Measurements from ENCODE around the gene RNF14.

The RNF14 gene

DNA sequence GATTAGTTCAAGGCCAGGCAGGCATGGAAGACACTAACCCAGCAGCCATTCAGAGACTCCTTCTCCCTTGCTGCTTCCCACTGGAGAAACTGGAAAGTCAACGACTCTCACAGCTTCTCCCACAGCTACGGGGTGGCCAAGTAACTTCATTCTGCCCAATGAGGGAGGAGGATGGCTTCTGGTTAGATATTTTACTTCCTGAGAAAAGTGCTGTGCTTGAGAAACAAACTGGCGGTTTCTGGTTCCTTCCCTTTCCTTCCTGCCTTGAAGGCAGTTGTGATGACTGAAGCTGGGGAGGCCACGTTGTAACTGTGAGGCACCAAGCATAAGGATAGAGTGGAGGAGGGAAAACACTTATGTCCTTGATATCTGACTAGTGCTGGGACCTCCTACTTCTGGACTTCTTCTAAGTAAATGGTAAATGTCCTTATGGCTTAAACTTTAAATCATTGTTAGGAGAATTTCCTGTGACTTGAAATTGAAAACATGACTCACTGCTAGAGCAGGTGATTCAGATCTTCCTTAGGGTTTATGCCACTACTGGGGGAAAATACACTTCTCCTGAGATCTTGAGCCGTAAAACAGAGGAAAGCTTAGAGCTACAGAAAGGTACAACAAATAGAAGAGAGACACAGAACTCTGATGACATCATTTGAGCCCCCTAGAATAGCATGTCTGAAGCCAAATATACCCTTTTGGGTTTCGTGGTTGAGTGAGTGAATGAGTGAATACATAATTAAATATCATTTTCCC, 47.1 kb downstream of the RNF14 start:
- Histone ChIP-seq H4K91ac (ENCODE audit: low read depth, low read length, poor library complexity) (no peak overlapping the region), H2AK5ac (ENCODE audit: low read depth, low read length) (no peak overlapping the region), H3K9ac (ENCODE audit: low read depth, low read length, poor library complexity) (no peak overlapping the region), H3K9me3 (replicated peaks in 1 of 2; ENCODE audit: control insufficient read depth in 2 of 2, insufficient read depth in 1 of 2, low read depth in 1 of 2, low read length in 2 of 2) (peaks cover 0 to 3% of the 10 kb centered on the region in 2 donors), H3K27ac (replicated peaks; ENCODE audit: low read length) (no peak overlapping the region), H3K23ac (ENCODE audit: low read depth, low read length, poor library complexity) (no peak overlapping the region), H2AFZ (ENCODE audit: low read length) (peak overlapping the region; percentile 51), H3K14ac (ENCODE audit: low read length) (no peak overlapping the region), H3K36me3 (replicated peaks in 1 of 2; ENCODE audit: control insufficient read depth in 2 of 2, insufficient read depth in 2 of 2, low read length in 2 of 2) (peaks cover 0 to 2% of the 10 kb centered on the region in 2 donors), H3K27me3 (ENCODE audit: control insufficient read depth in 3 of 3, insufficient read depth in 3 of 3, low read depth in 1 of 3, low read length in 3 of 3) (no peaks in the 10 kb centered on the region), H3K4ac (ENCODE audit: low read length) (no peak overlapping the region), H4K8ac (ENCODE audit: low read depth, low read length) (no peak overlapping the region), H2BK120ac (ENCODE audit: low read depth, low read length) (no peak overlapping the region), H3K4me1 (ENCODE audit: control insufficient read depth in 2 of 2, insufficient read depth in 1 of 2, low read depth in 1 of 2, low read length in 2 of 2) (peaks cover 0 to 7% of the 10 kb centered on the region in 2 donors), H3K18ac (ENCODE audit: low read length) (no peak overlapping the region), H2BK5ac (ENCODE audit: low read length) (no peak overlapping the region), H2BK12ac (ENCODE audit: low read length) (no peak overlapping the region), H3K4me2 (ENCODE audit: insufficient read depth, low read length, poor library complexity, severe bottlenecking) (no peak overlapping the region), H3K4me3 (ENCODE audit: low read length in 2 of 2) (no peak overlapping the region), H3K79me1 (ENCODE audit: low read depth, low read length) (no peaks in the 10 kb centered on the region), H2BK15ac (ENCODE audit: low read length) (peak overlapping the region; percentile 41)
- DNase-seq (ENCODE audit: low spot score) = no peak
- WGBS, 2 donors (ENCODE audit: extremely low coverage in 2 of 2, insufficient read length in 2 of 2, insufficient replicate concordance in 1 of 2) = no CpG with 5 or more reads among the region's 6 CpGs

DNA sequence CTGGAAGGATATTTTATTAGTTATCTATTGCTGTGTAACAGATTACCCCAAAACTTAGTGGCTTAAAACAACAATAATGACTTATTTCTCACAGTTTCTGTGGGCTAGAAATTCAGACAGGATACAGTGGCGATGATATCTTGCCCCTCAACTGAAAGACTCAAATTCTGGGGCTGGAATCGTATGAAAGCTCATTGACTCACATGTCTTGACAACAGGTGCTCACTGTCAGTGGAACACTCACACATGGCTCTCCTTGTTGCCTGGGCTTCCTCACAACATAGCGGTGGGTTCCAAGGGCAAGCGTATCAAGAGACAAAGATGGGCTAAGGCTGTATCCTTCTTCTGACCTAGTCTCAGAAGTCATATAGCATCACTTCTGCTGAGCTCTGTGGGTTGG, 47.7 kb downstream of the RNF14 start:
- Histone ChIP-seq H2AFZ (ENCODE audit: low read length) (no peak overlapping the region), H3K36me3 (replicated peaks in 1 of 2; ENCODE audit: control insufficient read depth in 2 of 2, insufficient read depth in 2 of 2, low read length in 2 of 2) (peaks cover 0 to under 1% of the 10 kb centered on the region in 2 donors), H3K18ac (ENCODE audit: low read length) (no peak overlapping the region), H3K4me3 (ENCODE audit: low read length in 2 of 2) (no peak overlapping the region), H2BK15ac (ENCODE audit: low read length) (no peak overlapping the region), H2BK120ac (ENCODE audit: low read depth, low read length) (no peak overlapping the region), H3K23ac (ENCODE audit: low read depth, low read length, poor library complexity) (no peak overlapping the region), H3K27me3 (ENCODE audit: control insufficient read depth in 3 of 3, insufficient read depth in 3 of 3, low read depth in 1 of 3, low read length in 3 of 3) (no peaks in the 10 kb centered on the region), H3K14ac (ENCODE audit: low read length) (no peak overlapping the region), H4K91ac (ENCODE audit: low read depth, low read length, poor library complexity) (no peak overlapping the region), H3K9me3 (replicated peaks in 1 of 2; ENCODE audit: control insufficient read depth in 2 of 2, insufficient read depth in 1 of 2, low read depth in 1 of 2, low read length in 2 of 2) (peaks cover 0 to 3% of the 10 kb centered on the region in 2 donors), H3K27ac (replicated peaks; ENCODE audit: low read length) (no peak overlapping the region), H2BK5ac (ENCODE audit: low read length) (no peak overlapping the region), H2BK12ac (ENCODE audit: low read length) (no peak overlapping the region), H3K79me1 (ENCODE audit: low read depth, low read length) (no peaks in the 10 kb centered on the region), H3K4me2 (ENCODE audit: insufficient read depth, low read length, poor library complexity, severe bottlenecking) (no peak overlapping the region), H4K8ac (ENCODE audit: low read depth, low read length) (no peak overlapping the region), H3K9ac (ENCODE audit: low read depth, low read length, poor library complexity) (no peak overlapping the region), H3K4ac (ENCODE audit: low read length) (no peak overlapping the region), H2AK5ac (ENCODE audit: low read depth, low read length) (no peak overlapping the region), H3K4me1 (ENCODE audit: control insufficient read depth in 2 of 2, insufficient read depth in 1 of 2, low read depth in 1 of 2, low read length in 2 of 2) (peaks cover 0 to 7% of the 10 kb centered on the region in 2 donors)
- DNase-seq (ENCODE audit: low spot score) = no peak
- no CpG with 5 or more reads among the region's 4 CpGs for WGBS, 2 donors (ENCODE audit: extremely low coverage in 2 of 2, insufficient read length in 2 of 2, insufficient replicate concordance in 1 of 2)

DNA sequence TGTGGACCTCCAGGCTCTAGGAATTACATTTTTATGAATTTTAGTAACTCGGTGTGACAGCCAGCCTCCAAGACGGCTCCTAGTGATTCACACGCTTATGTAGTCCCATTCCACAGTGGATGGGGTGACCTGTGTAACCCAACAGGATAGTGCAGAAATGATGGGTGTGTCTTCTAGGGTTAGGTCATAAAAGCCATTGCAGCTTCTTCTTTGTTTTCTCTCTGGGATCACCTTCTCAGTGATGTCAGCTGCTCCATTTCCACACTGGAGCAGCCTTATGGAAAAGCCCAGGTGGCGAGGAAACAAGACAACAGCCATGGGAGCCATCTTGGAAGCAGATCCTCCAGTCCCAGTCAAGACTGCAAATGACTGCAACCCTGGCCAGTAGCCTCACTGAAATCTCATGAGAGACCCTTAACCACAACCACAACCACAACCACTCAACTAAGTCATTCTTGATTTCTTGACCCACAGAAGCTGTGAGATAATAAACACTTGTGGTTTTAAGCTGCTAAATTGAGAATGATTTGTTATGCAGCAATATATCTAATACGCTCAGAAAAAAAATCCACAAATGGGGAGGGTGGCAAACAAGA, 49.0 kb downstream of the RNF14 start:
- H3K4me3 ChIP-seq (ENCODE audit: low read length in 2 of 2) = no peak overlapping the region

DNA sequence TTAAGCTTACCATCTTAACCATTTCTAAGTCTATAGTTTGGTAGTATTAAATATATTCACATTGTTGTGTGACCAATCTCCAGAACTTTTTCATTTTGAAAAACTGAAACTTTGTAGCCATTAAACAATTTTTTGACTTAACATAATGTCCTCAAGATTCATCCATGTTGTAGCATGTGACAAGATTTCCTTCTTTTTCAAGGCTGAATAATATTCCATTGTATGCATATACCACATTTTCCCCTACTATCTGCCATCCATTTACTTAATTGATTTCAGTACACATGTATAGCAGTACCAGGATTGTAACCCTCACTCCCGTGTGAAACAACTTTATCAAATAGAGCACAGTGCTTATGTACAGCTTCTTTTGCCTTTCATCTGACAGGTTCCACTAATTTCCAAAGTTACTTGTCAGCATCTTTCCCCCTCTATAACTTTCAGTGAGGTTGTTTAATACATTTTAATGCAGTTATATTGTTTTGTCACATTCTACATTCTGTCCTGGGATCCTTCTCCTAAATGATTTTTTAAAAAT, 51.3 kb downstream of the RNF14 start:
- Histone ChIP-seq H3K36me3 (replicated peaks in 1 of 2; ENCODE audit: control insufficient read depth in 2 of 2, insufficient read depth in 2 of 2, low read length in 2 of 2) (no peaks in the 10 kb centered on the region), H2BK15ac (ENCODE audit: low read length) (no peak overlapping the region), H3K9ac (ENCODE audit: low read depth, low read length, poor library complexity) (no peak overlapping the region), H3K4ac (ENCODE audit: low read length) (no peak overlapping the region), H3K79me1 (ENCODE audit: low read depth, low read length) (no peaks in the 10 kb centered on the region), H3K14ac (ENCODE audit: low read length) (no peak overlapping the region), H3K9me3 (replicated peaks in 1 of 2; ENCODE audit: control insufficient read depth in 2 of 2, insufficient read depth in 1 of 2, low read depth in 1 of 2, low read length in 2 of 2) (peaks cover 0 to 3% of the 10 kb centered on the region in 2 donors), H3K27ac (replicated peaks; ENCODE audit: low read length) (no peak overlapping the region), H3K23ac (ENCODE audit: low read depth, low read length, poor library complexity) (no peak overlapping the region), H3K27me3 (ENCODE audit: control insufficient read depth in 3 of 3, insufficient read depth in 3 of 3, low read depth in 1 of 3, low read length in 3 of 3) (no peaks in the 10 kb centered on the region), H3K4me3 (ENCODE audit: low read length in 2 of 2) (no peak overlapping the region), H2AK5ac (ENCODE audit: low read depth, low read length) (no peak overlapping the region), H2AFZ (ENCODE audit: low read length) (no peak overlapping the region), H2BK120ac (ENCODE audit: low read depth, low read length) (no peak overlapping the region), H3K18ac (ENCODE audit: low read length) (no peak overlapping the region), H4K91ac (ENCODE audit: low read depth, low read length, poor library complexity) (no peak overlapping the region), H2BK5ac (ENCODE audit: low read length) (no peak overlapping the region), H4K8ac (ENCODE audit: low read depth, low read length) (no peak overlapping the region), H3K4me2 (ENCODE audit: insufficient read depth, low read length, poor library complexity, severe bottlenecking) (no peak overlapping the region), H3K4me1 (ENCODE audit: control insufficient read depth in 2 of 2, insufficient read depth in 1 of 2, low read depth in 1 of 2, low read length in 2 of 2) (no peaks in the 10 kb centered on the region), H2BK12ac (ENCODE audit: low read length) (no peak overlapping the region)
- no CpG with 5 or more reads among the region's 1 CpG for WGBS, 2 donors (ENCODE audit: extremely low coverage in 2 of 2, insufficient read length in 2 of 2, insufficient replicate concordance in 1 of 2)
- DNase-seq (ENCODE audit: low spot score) = no peak

More for the DNA sequence above, 49.0 kb downstream of the RNF14 start:
- no peaks in the 10 kb centered on the region for H3K4me1 ChIP-seq (ENCODE audit: control insufficient read depth in 2 of 2, insufficient read depth in 1 of 2, low read depth in 1 of 2, low read length in 2 of 2)
- H4K91ac ChIP-seq (ENCODE audit: low read depth, low read length, poor library complexity) = no peak overlapping the region
- no peak overlapping the region for H2BK15ac ChIP-seq (ENCODE audit: low read length)
- H2AFZ ChIP-seq (ENCODE audit: low read length) = no peak overlapping the region
- H3K9ac ChIP-seq (ENCODE audit: low read depth, low read length, poor library complexity) = no peak overlapping the region
- H3K14ac ChIP-seq (ENCODE audit: low read length) = no peak overlapping the region
- H3K23ac ChIP-seq (ENCODE audit: low read depth, low read length, poor library complexity) = no peak overlapping the region
- no peaks in the 10 kb centered on the region for H3K79me1 ChIP-seq (ENCODE audit: low read depth, low read length)
- H2BK120ac ChIP-seq (ENCODE audit: low read depth, low read length) = no peak overlapping the region
- peaks cover 0 to 3% of the 10 kb centered on the region in 2 donors for H3K9me3 ChIP-seq (replicated peaks in 1 of 2; ENCODE audit: control insufficient read depth in 2 of 2, insufficient read depth in 1 of 2, low read depth in 1 of 2, low read length in 2 of 2)
- H3K27me3 ChIP-seq (ENCODE audit: control insufficient read depth in 3 of 3, insufficient read depth in 3 of 3, low read depth in 1 of 3, low read length in 3 of 3) = no peaks in the 10 kb centered on the region
- H2AK5ac ChIP-seq (ENCODE audit: low read depth, low read length) = no peak overlapping the region
- no peak overlapping the region for H3K27ac ChIP-seq (replicated peaks; ENCODE audit: low read length)
- no CpG with 5 or more reads among the region's 5 CpGs for WGBS, 2 donors (ENCODE audit: extremely low coverage in 2 of 2, insufficient read length in 2 of 2, insufficient replicate concordance in 1 of 2)
- H4K8ac ChIP-seq (ENCODE audit: low read depth, low read length) = no peak overlapping the region
- H3K4me2 ChIP-seq (ENCODE audit: insufficient read depth, low read length, poor library complexity, severe bottlenecking) = no peak overlapping the region
- DNase-seq (ENCODE audit: low spot score) = no peak
- no peak overlapping the region for H2BK5ac ChIP-seq (ENCODE audit: low read length)
- H2BK12ac ChIP-seq (ENCODE audit: low read length) = no peak overlapping the region
- no peaks in the 10 kb centered on the region for H3K36me3 ChIP-seq (replicated peaks in 1 of 2; ENCODE audit: control insufficient read depth in 2 of 2, insufficient read depth in 2 of 2, low read length in 2 of 2)
- no peak overlapping the region for H3K18ac ChIP-seq (ENCODE audit: low read length)
- no peak overlapping the region for H3K4ac ChIP-seq (ENCODE audit: low read length)

Measured in neuronal stem cell (in vitro differentiated cells).